Kidney epithelial cell (primary cell): ENCODE measurements around the gene PTPRF. TPM values are rescaled to one million over a fixed set of nuclear protein-coding genes. Genes with fewer than 3 reads are reported as not detected.

ENCODE experiments used
- DNase-seq: peaks from one replicate; pipeline ENCODE4 v3.0.0-alpha.2; 2010; ENCODE audit warnings: low read depth
- H3K27me3 ChIP-seq: 2 replicates; pipeline ENCODE4 v1.6.0; 2011; ENCODE audit warnings: low read length; ENCODE audit not compliant: control insufficient read depth, insufficient read depth
- H3K36me3 ChIP-seq: 2 replicates; pipeline ENCODE4 v1.5.1; 2011; ENCODE audit warnings: low read length; ENCODE audit not compliant: control insufficient read depth, insufficient read depth
- H3K4me3 ChIP-seq: 2 replicates; pipeline ENCODE4 v1.5.1; 2011; ENCODE audit warnings: low read depth, mild to moderate bottlenecking, control low read depth, low read length
- total RNA-seq: library from RNA; depleted of rRNA; stranded (reverse); fragments of >200 nt; gene quantifications from 2 replicates; pipeline ENCODE4 v1.2.3, GENCODE V29; 2015
- TF ChIP-seq, protein P1 (sequence below): IDR thresholded peaks from 2 replicates; pipeline ENCODE4 v1.5.1; 2011; ENCODE audit warnings: mild to moderate bottlenecking, moderate library complexity, low read length, control low read depth, inconsistent platforms; ENCODE audit not compliant: insufficient read depth, poor library complexity, severe bottlenecking

Gene PTPRF
- total RNA-seq, 1 donor from 2014 or later, result 297 TPM

DNA sequence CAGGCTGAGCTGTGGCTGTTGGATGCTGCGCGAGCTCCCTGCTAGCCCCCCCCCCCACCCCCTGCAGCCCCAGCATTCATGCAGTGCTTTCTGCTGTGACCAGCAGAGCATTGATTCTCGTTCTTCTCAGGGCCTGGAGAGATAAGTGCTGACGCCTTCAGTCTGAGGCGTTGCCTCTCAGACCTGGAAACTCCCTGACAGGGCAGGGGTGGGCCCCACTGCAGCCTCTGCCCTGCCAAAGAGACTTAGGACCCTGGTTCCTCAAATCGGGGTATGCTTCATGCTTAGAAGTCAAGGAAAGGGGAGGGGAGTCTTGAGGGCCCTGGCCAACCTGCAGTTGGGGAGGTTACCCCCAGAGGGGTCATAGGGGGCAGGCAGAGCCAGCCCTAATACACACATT, 38.5 kb downstream of the PTPRF start:
- TF ChIP-seq, protein P1, sequence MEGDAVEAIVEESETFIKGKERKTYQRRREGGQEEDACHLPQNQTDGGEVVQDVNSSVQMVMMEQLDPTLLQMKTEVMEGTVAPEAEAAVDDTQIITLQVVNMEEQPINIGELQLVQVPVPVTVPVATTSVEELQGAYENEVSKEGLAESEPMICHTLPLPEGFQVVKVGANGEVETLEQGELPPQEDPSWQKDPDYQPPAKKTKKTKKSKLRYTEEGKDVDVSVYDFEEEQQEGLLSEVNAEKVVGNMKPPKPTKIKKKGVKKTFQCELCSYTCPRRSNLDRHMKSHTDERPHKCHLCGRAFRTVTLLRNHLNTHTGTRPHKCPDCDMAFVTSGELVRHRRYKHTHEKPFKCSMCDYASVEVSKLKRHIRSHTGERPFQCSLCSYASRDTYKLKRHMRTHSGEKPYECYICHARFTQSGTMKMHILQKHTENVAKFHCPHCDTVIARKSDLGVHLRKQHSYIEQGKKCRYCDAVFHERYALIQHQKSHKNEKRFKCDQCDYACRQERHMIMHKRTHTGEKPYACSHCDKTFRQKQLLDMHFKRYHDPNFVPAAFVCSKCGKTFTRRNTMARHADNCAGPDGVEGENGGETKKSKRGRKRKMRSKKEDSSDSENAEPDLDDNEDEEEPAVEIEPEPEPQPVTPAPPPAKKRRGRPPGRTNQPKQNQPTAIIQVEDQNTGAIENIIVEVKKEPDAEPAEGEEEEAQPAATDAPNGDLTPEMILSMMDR, result no peak
- no peaks in the 10 kb centered on the region for H3K27me3 ChIP-seq
- no peak for DNase-seq
- peaks cover 1% of the 10 kb centered on the region for H3K36me3 ChIP-seq
- H3K4me3 ChIP-seq, result no peak overlapping the region

DNA sequence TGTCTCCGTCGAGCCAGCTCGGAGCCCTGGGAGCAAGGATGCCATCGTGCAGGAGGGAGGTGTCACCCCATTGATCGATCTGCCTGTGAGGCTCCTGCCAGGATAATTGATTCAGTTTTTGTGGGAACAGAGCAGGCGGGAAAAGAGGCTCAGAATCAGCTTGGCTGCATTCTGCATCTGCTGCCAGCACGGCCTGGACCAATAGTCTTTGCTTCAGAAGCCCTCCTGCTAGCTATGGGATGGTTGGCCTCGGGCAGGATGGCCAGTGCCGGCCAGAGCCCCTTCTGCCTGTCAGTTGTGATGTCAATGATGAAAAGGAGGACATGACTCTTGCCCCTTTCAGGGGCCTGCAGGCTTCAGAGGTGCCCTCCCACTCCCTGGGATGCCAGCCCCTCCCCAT, 39.6 kb downstream of the PTPRF start:
- no peak overlapping the region for H3K4me3 ChIP-seq
- H3K36me3 ChIP-seq, result peaks cover 1% of the 10 kb centered on the region
- no peaks in the 10 kb centered on the region for H3K27me3 ChIP-seq
- TF ChIP-seq, protein P1, result no peak
- no peak for DNase-seq

DNA sequence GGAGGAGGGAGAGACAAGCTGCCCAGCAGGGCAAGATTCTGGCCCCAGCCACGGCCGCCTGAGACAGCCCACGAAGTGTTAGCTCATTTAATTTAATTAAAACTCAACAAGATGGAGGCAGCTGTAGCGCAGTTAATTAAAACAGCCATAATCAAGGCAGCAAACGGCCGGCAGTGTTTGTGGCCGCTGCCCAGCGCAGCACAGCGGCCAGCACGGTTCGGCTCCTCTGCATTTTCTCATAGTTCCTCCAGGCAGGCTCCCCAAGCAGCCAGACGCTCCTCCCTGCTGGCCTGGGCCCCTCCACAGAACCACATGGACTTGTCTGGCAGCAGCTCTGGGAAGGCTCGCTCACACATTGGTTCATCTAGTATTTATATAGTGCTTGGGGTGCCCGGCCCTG, 40.0 kb downstream of the PTPRF start:
- DNase-seq, result no peak
- TF ChIP-seq, protein P1, result no peak
- H3K27me3 ChIP-seq, result no peaks in the 10 kb centered on the region
- no peak overlapping the region for H3K4me3 ChIP-seq
- peaks cover 1% of the 10 kb centered on the region for H3K36me3 ChIP-seq

DNA sequence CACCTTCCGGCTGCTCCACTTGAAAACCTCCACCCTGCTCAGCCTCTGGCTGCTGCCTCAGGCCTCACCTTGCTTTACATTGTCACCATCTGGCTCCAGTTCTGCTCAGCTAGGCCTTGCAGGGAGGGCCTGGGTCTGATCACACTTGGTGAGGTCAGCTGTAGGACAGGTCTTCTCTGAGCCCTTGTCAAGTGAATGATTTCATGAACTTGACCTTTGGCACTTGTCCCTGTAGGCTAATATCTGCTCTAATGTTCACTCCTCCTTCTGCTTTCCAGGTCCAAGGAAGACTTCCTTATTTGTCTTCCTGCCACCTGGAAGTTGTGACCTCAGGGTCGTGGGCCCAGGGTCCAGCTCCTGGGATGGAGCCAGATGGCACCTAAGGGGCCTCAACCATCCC, 41.4 kb downstream of the PTPRF start:
- H3K36me3 ChIP-seq, result peaks cover 1% of the 10 kb centered on the region
- TF ChIP-seq, protein P1, result no peak
- no peak overlapping the region for H3K4me3 ChIP-seq
- no peaks in the 10 kb centered on the region for H3K27me3 ChIP-seq
- DNase-seq, result no peak

DNA sequence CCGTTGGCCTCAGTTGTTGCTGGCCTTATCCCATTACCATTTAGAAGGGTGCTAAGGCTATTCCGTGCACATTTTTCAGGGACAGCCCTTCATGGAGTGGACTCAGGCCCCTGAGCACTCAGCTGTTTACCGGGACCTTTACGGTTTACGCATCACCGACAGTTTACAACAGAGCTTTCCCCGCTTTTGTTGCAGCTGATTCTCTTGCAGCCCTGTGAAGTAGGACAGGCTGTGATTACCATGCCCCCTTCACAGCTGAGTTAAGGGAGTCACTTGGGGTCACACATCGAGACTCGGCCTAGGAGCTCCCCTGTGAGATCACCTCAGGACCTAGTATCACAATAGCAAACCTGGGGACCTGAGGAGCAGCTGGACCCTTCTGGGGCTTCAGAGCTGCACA, 41.9 kb downstream of the PTPRF start:
- Histone ChIP-seq H3K27me3 (no peaks in the 10 kb centered on the region), H3K4me3 (no peak overlapping the region), H3K36me3 (peaks cover 1% of the 10 kb centered on the region)
- TF ChIP-seq, protein P1, result no peak
- DNase-seq, result no peak

DNA sequence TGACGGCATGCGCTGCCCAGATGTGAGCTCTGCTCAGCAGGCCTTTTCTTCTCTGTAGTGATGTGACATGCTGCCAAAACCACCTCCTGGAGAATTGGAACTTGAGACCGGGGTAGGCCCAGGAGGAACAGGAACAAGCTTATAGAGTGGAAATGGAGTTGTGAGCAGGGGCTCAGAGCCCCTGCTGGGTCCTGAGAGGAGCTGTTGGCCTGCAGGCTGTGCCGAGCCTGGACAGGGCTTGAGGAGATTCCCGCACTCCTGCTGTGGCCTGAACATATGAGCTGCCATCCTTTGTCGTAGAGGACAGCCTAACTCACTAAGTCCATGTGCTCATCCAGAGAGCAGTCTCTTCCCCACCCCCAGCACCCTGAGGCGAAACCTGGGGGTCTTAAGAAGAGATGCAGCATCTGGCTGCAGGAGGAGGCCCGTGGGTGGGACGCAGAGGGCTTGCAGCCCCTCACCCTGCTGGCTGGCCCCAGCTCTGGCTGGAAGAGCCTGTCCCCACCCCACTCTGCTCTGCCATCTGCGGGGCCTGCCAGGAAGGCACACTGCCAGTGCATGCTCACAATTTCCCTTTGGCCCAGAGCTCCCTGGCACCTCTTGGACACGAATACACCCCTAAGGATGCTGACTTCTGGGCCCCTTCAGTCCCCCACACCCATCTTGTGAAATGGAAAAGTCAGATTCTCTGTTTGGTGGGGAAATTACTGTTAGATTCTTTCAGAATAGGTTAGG, 42.5 kb downstream of the PTPRF start:
- peaks cover 1% of the 10 kb centered on the region for H3K36me3 ChIP-seq

More for the DNA sequence above, 42.5 kb downstream of the PTPRF start:
- no peaks in the 10 kb centered on the region for H3K27me3 ChIP-seq
- TF ChIP-seq, protein P1, result no peak
- DNase-seq, result no peak
- H3K4me3 ChIP-seq, result no peak overlapping the region
